Peyer's patch (tissue), 4 donors: ENCODE data around the gene ST3GAL4.

ENCODE experiments used
- POLR2A ChIP-seq, 2 donors: fragments of 450-650 bp; IDR thresholded peaks; one replicate each; pipeline ENCODE4 v1.5.1; 2017; ENCODE audit warnings: antibody characterized with exemption in 2 of 2, mild to moderate bottlenecking in 2 of 2, moderate library complexity in 2 of 2
- TF ChIP-seq, protein P1 (sequence below), 6 experiments: fragments of 450-650 bp in 4 of 6; fragments of 200-600 bp in 2 of 6; sonication (generic) in 1 of 6; IDR thresholded peaks; one replicate each; pipeline ENCODE4 v1.5.1; 2017 to 2019; ENCODE audit warnings: antibody characterized with exemption in 6 of 6, mild to moderate bottlenecking in 3 of 6, moderate library complexity in 1 of 6

- TF ChIP-seq, protein P1, sequence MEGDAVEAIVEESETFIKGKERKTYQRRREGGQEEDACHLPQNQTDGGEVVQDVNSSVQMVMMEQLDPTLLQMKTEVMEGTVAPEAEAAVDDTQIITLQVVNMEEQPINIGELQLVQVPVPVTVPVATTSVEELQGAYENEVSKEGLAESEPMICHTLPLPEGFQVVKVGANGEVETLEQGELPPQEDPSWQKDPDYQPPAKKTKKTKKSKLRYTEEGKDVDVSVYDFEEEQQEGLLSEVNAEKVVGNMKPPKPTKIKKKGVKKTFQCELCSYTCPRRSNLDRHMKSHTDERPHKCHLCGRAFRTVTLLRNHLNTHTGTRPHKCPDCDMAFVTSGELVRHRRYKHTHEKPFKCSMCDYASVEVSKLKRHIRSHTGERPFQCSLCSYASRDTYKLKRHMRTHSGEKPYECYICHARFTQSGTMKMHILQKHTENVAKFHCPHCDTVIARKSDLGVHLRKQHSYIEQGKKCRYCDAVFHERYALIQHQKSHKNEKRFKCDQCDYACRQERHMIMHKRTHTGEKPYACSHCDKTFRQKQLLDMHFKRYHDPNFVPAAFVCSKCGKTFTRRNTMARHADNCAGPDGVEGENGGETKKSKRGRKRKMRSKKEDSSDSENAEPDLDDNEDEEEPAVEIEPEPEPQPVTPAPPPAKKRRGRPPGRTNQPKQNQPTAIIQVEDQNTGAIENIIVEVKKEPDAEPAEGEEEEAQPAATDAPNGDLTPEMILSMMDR (IDR thresholded peaks at IDR 0.05), result no peak
- TF ChIP-seq POLR2A (IDR thresholded peaks at IDR 0.05), result no peak
Observed at GRCh38 chr11:126390272-126390867, 34.9 kb downstream of the ST3GAL4 start.
